Transverse colon (tissue), 4 donors: ENCODE results near the gene SLC30A5. TPM values are rescaled to one million over a fixed set of nuclear protein-coding genes. Genes with fewer than 3 reads are reported as not detected.

Experiments used
- DNase-seq: peaks from one replicate; pipeline ENCODE4 v3.0.0-alpha.2; 2019
- H3K27ac ChIP-seq, 4 donors: fragments of 200-600 bp; sonication (generic); 2 replicates each; pipeline ENCODE4 v1.5.1; 2016 to 2018; ENCODE audit warnings: inconsistent platforms in 4 of 4
- H3K27me3 ChIP-seq: fragments of 200-600 bp; sonication (generic); 2 replicates; pipeline ENCODE4 v1.5.1; 2017; ENCODE audit warnings: inconsistent platforms
- H3K36me3 ChIP-seq, 4 donors: fragments of 200-600 bp; sonication (generic); 2 replicates each; pipeline ENCODE4 v1.5.1; 2017 to 2019; ENCODE audit warnings: inconsistent platforms in 4 of 4
- H3K4me1 ChIP-seq, 4 donors: fragments of 200-600 bp; sonication (generic); 2 replicates each; pipeline ENCODE4 v1.5.1; 2017 to 2020; ENCODE audit warnings: inconsistent platforms in 4 of 4
- H3K4me3 ChIP-seq, 4 donors: fragments of 200-600 bp; sonication (generic); 1 replicate in 1 of 4; 2 replicates in 3 of 4; pipeline versions ENCODE4 v1.5.1 to v1.6.1; 2017 to 2019; ENCODE audit warnings: inconsistent platforms in 4 of 4
- H3K9me3 ChIP-seq, 2 donors: fragments of 200-600 bp; sonication (generic); 2 replicates each; pipeline ENCODE4 v1.5.1; 2017 to 2019; ENCODE audit warnings: inconsistent platforms in 2 of 2
- CTCF ChIP-seq, 5 experiments: fragments of 200-600 bp in 3 of 5; fragments of 450-650 bp in 2 of 5; sonication (generic) in 3 of 5; IDR thresholded peaks; 1 replicate in 2 of 5; 2 replicates in 3 of 5; pipeline ENCODE4 v1.5.1; 2016 to 2017; ENCODE audit warnings: antibody characterized with exemption in 5 of 5, inconsistent platforms in 3 of 5, mild to moderate bottlenecking in 2 of 5, moderate library complexity in 1 of 5
- EP300 ChIP-seq: sonication (generic); formaldehyde crosslinking; IDR thresholded peaks from one replicate; pipeline ENCODE4 v1.6.1; 2017; ENCODE audit warnings: antibody characterized with exemption, low read depth
- POLR2A ChIP-seq: fragments of 450-650 bp; IDR thresholded peaks from one replicate; pipeline ENCODE4 v1.6.1; 2016; ENCODE audit warnings: antibody characterized with exemption, mild to moderate bottlenecking, moderate library complexity
- POLR2AphosphoS5 ChIP-seq, 3 donors: sonication (generic); formaldehyde crosslinking; IDR thresholded peaks; one replicate each; pipeline ENCODE4 v1.6.1; 2016; ENCODE audit warnings: antibody characterized with exemption in 3 of 3
- WGBS, 2 donors: methylation state at CpG; one replicate each; pipeline ENCODE4 v1.1.5; 2018; ENCODE audit warnings: low coverage in 1 of 2; 5-methylcytosine and 5-hydroxymethylcytosine counted together
- in situ Hi-C, 4 donors: fragments of 200-750 bp; cut with MboI; loops; one replicate each; pipeline versions ENCODE4 v1.15.0 to v1.15.1; 2017; ENCODE audit warnings: low sequenced_read_pairs in 3 of 4, low pct_ligation_motif_present in 1 of 4, low pct_unique_long_range_greater_than_20kb in 1 of 4
- intact Hi-C: fragments of 100-400 bp; cut with DNase I; formaldehyde crosslinking; loops from one replicate; pipeline ENCODE4 v1.15.1; 2023; ENCODE audit warnings: low total_unique reads
- total RNA-seq, 4 donors: library from RNA; depleted of rRNA; stranded (reverse); fragments of >200 nt; gene quantifications; one replicate each; pipeline ENCODE4 v1.1.0, GENCODE V29; 2016

Gene SLC30A5
- total RNA-seq, 4 donors from 2014 or later: 22.3 to 69.9 (median 41.9) TPM

GRCh38 chr5:69090158-69090557 is 3.7 kb upstream of the SLC30A5 start:
- H3K9me3 ChIP-seq: no peaks in the 10 kb centered on the region
- H3K27ac ChIP-seq: no peak overlapping the region
- WGBS, 2 donors: 72 to 82% methylated on average over 3 of the region's 3 CpGs
- in situ Hi-C loops (loop anchor here in 3 of 4 donors (10.0 to 25.0 kb wide), 2 partner anchors 245 to 247 kb away; partner anchors contain the start of gene CCDC125 (in 3 of the 3)), intact Hi-C loops (no loop called here)
- DNase-seq: no peak
- no peaks in the 10 kb centered on the region for H3K27me3 ChIP-seq
- no peak for TF ChIP-seq POLR2A
- H3K4me3 ChIP-seq: no peak overlapping the region
- no peaks in the 10 kb centered on the region for H3K36me3 ChIP-seq
- peaks cover 5 to 10% (median 5%) of the 10 kb centered on the region in 4 donors for H3K4me1 ChIP-seq

- no peak overlapping the region for H3K27ac ChIP-seq
- intact Hi-C loops (no loop called here), in situ Hi-C loops (loop anchor here in 3 of 4 donors (10.0 to 25.0 kb wide), 2 partner anchors 243 to 246 kb away; partner anchors contain the start of gene CCDC125 (in 3 of the 3))
- H3K4me3 ChIP-seq: no peak overlapping the region
- no peaks in the 10 kb centered on the region for H3K36me3 ChIP-seq
- peaks cover 12 to 19% (median 13%) of the 10 kb centered on the region in 4 donors for H3K4me1 ChIP-seq
- no peaks in the 10 kb centered on the region for H3K9me3 ChIP-seq
- H3K27me3 ChIP-seq: no peaks in the 10 kb centered on the region
- 86 to 93% methylated on average over 6 of the region's 6 CpGs for WGBS, 2 donors
- DNase-seq: no peak
- TF ChIP-seq CTCF (IDR thresholded peaks at IDR 0.05) (no peak), EP300 (no peak), POLR2A (no peak), POLR2AphosphoS5 (IDR thresholded peaks at IDR 0.05) (no peak)
Observed at GRCh38 chr5:69091771-69092170, 2.0 kb upstream of the SLC30A5 start.

- in situ Hi-C loops: loop anchor here in 3 of 4 donors (10.0 to 25.0 kb wide), 2 partner anchors 242 to 244 kb away; partner anchors contain the start of gene CCDC125 (in 3 of the 3)
- no peak for DNase-seq
- H3K36me3 ChIP-seq: no peaks in the 10 kb centered on the region
- WGBS, 2 donors: 82 to 88% methylated on average over 5 to 6 of the region's 6 CpGs
- no peaks in the 10 kb centered on the region for H3K9me3 ChIP-seq
- no peak overlapping the region for H3K4me3 ChIP-seq
- peaks cover 12 to 19% (median 13%) of the 10 kb centered on the region in 4 donors for H3K4me1 ChIP-seq
- TF ChIP-seq POLR2AphosphoS5 (IDR thresholded peaks at IDR 0.05) (no peak), POLR2A (no peak), EP300 (no peak), CTCF (IDR thresholded peaks at IDR 0.05) (no peak)
- H3K27ac ChIP-seq: peak overlapping the region in 1 of 4 donors; percentile 39
- intact Hi-C loops: no loop called here
- no peaks in the 10 kb centered on the region for H3K27me3 ChIP-seq
Observed at GRCh38 chr5:69092969-69093368, 845 bp upstream of the SLC30A5 start.

GRCh38 chr5:69099302-69099701 is 5.5 kb downstream of the SLC30A5 start:
- no peak overlapping the region for H3K4me3 ChIP-seq
- in situ Hi-C loops (loop anchor here in 3 of 4 donors (10.0 to 25.0 kb wide), 2 partner anchors 235 to 238 kb away; partner anchors contain the start of gene CCDC125 (in 3 of the 3)), intact Hi-C loops (no loop called here)
- no peak for DNase-seq
- H3K27ac ChIP-seq: no peak overlapping the region
- no peaks in the 10 kb centered on the region for H3K27me3 ChIP-seq
- peaks cover 12 to 16% (median 13%) of the 10 kb centered on the region in 4 donors for H3K4me1 ChIP-seq
- no peaks in the 10 kb centered on the region for H3K9me3 ChIP-seq
- H3K36me3 ChIP-seq: peaks cover 0 to 10% (median 3%) of the 10 kb centered on the region in 4 donors
- TF ChIP-seq CTCF (IDR thresholded peaks at IDR 0.05) (no peak), POLR2A (no peak), POLR2AphosphoS5 (IDR thresholded peaks at IDR 0.05) (no peak), EP300 (no peak)
- whole genome bisulfite sequencing, 2 donors: 82 to 96% methylated on average over 3 of the region's 3 CpGs
